ENCODE data around the gene MAP6D1.

DNA sequence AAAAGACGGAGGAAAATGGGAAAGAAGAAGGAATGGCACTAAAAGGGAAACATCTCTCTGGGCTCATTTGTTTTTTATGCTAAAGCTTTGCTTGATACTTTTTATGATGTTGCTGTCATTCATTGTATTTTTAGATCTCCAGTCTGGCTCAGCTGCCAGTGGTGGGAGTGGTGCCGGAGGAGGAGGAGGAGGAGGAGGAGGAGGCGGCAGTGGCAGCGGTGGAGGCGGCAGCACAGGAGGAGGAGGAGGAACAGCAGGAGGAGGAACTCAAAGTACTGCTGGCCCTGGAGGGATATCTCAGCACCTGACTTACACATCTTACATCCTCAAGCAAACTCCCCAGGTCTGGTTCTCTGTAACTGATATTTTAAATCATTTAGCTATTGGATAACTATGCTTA lies 49.6 kb downstream of the MAP6D1 start:
- no peak for TF ChIP-seq CTCF (tag by site-specific recombination; IDR thresholded peaks at IDR 0.05)
- TF ChIP-seq, protein P1, sequence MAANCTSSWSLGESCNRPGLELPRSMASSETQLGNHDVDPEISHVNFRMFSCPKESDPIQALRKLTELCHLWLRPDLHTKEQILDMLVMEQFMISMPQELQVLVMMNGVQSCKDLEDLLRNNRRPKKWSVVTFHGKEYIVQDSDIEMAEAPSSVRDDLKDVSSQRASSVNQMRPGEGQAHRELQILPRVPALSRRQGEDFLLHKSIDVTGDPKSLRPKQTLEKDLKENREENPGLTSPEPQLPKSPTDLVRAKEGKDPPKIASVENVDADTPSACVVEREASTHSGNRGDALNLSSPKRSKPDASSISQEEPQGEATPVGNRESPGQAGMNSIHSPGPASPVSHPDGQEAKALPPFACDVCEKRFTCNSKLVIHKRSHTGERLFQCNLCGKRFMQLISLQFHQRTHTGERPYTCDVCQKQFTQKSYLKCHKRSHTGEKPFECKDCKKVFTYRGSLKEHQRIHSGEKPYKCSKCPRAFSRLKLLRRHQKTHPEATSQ (tag by site-specific recombination; IDR thresholded peaks at IDR 0.05), result no peak
- TF ChIP-seq ZNF23 (tag by site-specific recombination; IDR thresholded peaks at IDR 0.05; ENCODE audit: borderline replicate concordance), result no peak
- no peak for TF ChIP-seq YY1 (tag by site-specific recombination; IDR thresholded peaks at IDR 0.05)
- no peak for TF ChIP-seq PBX3 (CRISPR knock-in tag; IDR thresholded peaks at IDR 0.05)
- TF ChIP-seq ZNF324 (tag by site-specific recombination; IDR thresholded peaks at IDR 0.05), result no peak
- TF ChIP-seq ATF2 (tag by site-specific recombination; IDR thresholded peaks at IDR 0.05; ENCODE audit: low read depth), result no peak
- no peak for TF ChIP-seq ZNF404 (tag by site-specific recombination; IDR thresholded peaks at IDR 0.05)
- no peak for TF ChIP-seq HOXD13 (CRISPR knock-in tag; IDR thresholded peaks at IDR 0.05; ENCODE audit: borderline replicate concordance)
- TF ChIP-seq, protein P2, sequence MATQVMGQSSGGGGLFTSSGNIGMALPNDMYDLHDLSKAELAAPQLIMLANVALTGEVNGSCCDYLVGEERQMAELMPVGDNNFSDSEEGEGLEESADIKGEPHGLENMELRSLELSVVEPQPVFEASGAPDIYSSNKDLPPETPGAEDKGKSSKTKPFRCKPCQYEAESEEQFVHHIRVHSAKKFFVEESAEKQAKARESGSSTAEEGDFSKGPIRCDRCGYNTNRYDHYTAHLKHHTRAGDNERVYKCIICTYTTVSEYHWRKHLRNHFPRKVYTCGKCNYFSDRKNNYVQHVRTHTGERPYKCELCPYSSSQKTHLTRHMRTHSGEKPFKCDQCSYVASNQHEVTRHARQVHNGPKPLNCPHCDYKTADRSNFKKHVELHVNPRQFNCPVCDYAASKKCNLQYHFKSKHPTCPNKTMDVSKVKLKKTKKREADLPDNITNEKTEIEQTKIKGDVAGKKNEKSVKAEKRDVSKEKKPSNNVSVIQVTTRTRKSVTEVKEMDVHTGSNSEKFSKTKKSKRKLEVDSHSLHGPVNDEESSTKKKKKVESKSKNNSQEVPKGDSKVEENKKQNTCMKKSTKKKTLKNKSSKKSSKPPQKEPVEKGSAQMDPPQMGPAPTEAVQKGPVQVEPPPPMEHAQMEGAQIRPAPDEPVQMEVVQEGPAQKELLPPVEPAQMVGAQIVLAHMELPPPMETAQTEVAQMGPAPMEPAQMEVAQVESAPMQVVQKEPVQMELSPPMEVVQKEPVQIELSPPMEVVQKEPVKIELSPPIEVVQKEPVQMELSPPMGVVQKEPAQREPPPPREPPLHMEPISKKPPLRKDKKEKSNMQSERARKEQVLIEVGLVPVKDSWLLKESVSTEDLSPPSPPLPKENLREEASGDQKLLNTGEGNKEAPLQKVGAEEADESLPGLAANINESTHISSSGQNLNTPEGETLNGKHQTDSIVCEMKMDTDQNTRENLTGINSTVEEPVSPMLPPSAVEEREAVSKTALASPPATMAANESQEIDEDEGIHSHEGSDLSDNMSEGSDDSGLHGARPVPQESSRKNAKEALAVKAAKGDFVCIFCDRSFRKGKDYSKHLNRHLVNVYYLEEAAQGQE (tag by site-specific recombination; IDR thresholded peaks at IDR 0.05), result no peak
- no peak for TF ChIP-seq ZNF335 (tag by site-specific recombination; conservative IDR thresholded peaks at IDR 0.05)

All from HEK293 (cell line).